GM19351 (cell line): ENCODE data around the gene NFASC.

Experiments
- ATAC-seq: cut with Tn5 transposase; IDR thresholded peaks from one replicate; pipeline ENCODE4 v1.9.1; 2021; ENCODE audit warnings: mild to moderate bottlenecking, moderate library complexity; ENCODE audit not compliant: unreplicated experiment

Gene NFASC

GRCh38 chr1:204927673-204928641 lies 57.3 kb downstream of the NFASC start:
- ATAC-seq, result no peak

DNA sequence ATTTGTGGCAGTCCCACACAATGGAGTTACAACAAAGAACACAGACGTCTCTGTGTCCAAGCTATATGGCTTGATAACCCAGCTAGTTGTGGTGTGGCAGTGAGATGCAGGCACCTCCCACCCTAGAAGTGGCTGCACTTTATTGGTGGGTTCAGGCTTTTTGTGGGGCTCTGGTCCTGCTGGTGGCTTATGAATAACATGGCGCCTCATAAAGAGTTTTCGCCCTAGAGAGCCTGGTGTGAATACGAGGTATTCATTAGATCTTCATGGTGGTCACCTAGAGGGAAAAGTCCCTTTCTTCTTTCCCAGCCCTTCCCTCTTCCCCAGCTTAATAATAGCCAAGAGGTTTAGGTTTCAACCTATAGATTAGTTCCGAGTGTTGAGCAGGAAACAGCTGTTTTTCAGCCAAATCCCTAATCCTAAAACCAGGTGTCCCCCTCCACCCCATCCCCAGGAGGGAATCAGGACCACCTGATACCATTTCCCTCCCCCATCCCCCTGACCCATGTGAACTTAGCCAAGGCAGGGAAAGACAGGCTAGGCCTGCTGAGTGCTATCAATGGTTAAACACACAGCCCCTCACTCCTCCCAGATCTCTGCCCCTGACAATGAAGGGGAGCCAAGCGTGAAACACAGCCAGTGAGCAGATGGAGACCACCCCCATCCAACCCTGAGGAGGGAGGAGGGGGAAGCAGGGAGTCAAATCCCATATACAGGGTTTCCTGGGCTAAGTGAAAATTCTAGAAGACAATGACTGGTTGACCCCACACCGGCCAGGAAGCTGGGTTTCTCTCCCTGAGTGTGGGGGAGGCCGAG lies 58.2 kb downstream of the NFASC start:
- ATAC-seq, result no peak

GRCh38 chr1:204929487-204930154 lies 59.0 kb downstream of the NFASC start:
- no peak for ATAC-seq

DNA sequence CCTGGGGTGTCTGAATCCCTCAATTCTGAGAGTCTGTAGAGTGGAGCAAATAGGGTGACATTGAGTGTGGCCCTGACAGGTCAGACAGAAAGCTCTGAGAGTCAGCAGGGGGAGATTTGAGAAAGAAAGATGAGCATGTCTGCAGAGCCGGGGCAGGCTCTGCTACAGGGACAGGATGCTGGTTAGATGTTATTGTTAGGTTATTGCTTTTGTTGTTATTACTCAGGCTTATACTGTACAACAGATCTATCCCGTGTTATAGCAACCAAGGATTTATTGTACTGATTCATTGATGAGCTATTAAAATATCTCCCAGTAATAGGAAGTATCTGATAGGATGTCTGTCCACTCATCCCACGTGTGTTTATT lies 59.5 kb downstream of the NFASC start:
- no peak for ATAC-seq

GRCh38 chr1:204931313-204931712 lies 60.7 kb downstream of the NFASC start:
- ATAC-seq, result no peak

GRCh38 chr1:204931768-204932572 lies 61.3 kb downstream of the NFASC start:
- ATAC-seq, result no peak

GRCh38 chr1:204932573-204932909 lies 61.9 kb downstream of the NFASC start:
- ATAC-seq, result no peak

GRCh38 chr1:204935155-204935554 lies 64.5 kb downstream of the NFASC start:
- no peak for ATAC-seq

- no peak for ATAC-seq
These were observed 66.1 kb downstream of the NFASC start for GRCh38 chr1:204936765-204937164.

DNA sequence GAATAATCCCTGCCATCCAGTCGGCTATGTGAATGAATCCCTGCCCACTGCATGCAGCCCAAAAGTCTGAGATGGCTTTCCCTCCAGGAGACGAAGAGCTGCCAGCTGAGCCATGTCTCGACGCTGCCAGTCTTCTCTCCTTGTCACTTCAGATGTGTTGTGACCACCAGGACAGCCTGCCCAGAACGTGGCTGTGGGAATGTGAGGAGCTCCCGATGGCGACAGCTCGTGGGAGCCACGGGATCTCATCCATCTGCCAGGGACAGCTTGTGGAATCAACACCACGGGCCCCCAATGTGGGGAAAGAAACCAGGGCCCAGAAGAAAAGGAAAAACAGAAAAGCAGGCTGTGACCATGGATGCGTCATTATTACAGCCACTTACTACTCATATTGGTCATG lies 67.2 kb downstream of the NFASC start:
- ATAC-seq, result no peak

- ATAC-seq, result no peak
These were observed 69.9 kb downstream of the NFASC start for GRCh38 chr1:204940591-204940990.

DNA sequence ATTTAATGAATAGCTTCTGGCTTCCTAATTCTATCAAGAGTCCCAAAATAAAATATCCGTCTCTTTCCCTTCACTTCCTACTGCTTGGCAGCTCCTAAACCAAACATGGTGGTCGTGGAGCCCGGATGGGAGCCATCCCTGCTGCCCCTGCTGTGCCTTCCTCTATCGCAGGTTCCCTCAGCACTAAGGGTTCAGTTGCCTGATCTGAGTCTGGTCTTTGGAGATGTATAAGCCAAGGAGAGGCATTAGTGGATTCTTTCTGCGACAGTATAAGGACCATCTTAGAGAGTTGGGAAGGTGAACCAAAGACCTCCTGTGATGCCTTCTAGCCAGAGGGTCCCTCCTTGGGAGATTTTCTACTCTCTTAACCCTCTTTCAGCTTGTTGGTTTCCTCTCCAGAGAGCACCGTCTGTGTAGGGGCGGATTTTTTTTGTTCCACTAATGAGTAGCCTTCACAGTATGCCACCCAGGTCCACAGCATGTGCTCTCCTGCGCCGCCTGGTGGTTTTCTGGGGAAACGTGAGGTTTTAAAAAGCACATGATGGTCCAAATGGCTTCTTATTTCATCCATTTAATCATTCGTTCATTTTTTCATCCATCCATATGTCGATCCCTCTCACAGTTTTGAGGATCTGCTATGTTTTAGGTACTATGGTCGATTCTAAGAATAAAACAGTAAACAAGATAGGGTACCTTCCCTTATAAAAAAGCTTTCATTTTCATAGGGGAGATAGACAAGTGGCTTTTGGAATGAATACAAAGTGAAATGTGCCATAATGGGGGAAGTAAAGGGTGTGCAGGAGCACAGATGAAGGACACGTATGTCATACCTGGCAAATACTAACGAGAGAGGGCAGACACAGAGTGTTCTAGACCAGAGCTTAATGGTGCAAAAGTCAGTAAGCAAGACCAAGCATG lies 71.0 kb downstream of the NFASC start:
- ATAC-seq, result no peak

DNA sequence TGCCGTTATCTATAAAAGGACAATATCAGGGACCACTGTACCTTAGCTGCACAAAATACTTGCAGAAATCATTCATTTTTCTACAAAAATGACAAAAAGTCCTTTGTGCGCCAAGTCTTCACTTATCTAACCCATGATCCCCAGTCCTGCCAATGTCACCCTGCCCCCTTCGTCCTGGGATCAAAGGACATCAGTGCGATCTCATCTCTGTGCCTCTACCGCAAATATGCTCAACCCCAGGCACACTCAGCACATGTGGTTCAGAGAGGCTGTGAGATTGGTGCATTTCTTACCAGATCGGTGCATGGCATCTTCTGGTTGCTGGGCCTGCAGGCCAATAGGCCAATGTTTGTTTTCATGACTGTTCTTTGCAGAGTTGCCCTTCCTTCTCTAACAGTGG lies 72.8 kb downstream of the NFASC start:
- no peak for ATAC-seq

DNA sequence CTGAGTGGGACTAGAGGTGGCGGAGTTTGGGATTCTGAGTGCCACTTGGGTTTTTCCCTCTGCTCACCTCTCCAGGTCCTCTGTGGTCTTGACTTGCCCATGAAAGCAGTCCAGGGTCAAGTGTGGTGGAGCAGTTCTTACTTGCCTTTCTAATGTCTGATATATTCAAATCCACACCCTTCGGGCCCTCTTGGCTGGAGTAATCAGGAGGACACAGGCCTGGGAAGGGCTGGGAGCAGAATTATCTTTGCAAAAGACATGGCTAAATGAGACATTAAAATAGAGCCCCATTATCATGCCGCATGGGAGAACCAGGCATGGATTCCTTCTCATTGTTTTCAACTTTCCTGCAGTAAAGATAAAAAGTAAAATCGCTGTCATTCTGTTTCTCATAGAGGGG lies 74.0 kb downstream of the NFASC start:
- ATAC-seq, result no peak

- ATAC-seq, result no peak
These were observed 74.9 kb downstream of the NFASC start for GRCh38 chr1:204945565-204945977.

DNA sequence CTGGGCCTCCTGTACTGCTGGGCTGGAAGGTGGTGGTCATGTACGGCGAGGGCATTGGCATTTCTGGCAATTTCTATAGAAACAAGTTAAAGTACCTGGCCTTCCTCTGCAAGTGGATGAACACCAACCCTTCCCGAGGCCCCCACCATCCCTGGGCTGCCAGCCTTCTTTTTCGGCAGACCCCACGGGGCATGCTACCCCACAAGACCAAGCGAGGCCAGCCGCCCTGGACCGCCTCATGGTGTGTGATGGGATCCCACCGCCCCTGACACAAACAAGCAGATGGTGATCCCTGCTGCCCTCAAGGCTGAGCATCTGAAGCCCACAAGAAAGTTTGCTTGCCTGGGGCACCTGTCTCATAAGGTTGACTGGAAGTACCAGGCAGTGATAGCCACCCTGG lies 76.0 kb downstream of the NFASC start:
- no peak for ATAC-seq

- ATAC-seq, result no peak
These were observed 76.7 kb downstream of the NFASC start for GRCh38 chr1:204947338-204947737.

DNA sequence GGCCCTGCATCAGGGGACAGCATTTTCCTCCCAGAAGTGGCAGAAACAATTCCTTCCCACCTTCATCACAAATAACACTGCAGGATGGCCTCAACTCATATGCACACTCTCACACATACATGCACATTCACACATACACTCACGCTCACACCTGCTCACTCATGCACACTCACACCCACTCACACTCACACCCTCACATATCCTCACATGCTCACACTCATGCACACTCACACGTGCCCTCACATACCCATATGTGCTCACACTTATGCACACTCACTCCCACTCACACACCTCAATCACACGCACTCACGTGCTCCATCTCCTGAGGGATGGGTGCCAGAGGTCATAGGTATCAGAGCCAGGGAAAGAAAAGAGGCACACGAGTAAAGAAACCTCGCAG lies 77.1 kb downstream of the NFASC start:
- ATAC-seq, result no peak

- no peak for ATAC-seq
These were observed 79.8 kb downstream of the NFASC start for GRCh38 chr1:204950353-204951001.
